ENCODE measurements around the gene LCLAT1. TPM values are rescaled to one million over a fixed set of nuclear protein-coding genes. Genes with fewer than 3 reads are reported as not detected.

Gene LCLAT1
- 9.6 and 10.5 TPM in 2 replicates for total RNA-seq (2014; rRNA removed; shearing (Covaris generic))

GRCh38 chr2:30447149-30448045, at the start of gene LCLAT1:
TSS of gene LCLAT1 (plus strand) at chr2:30447246. CDS start at chr2:30525591, 78,345 bp downstream.
- Histone ChIP-seq H3K27me3 (ENCODE audit: control insufficient read depth, insufficient read depth, low read length) (peaks cover 4% of the 10 kb centered on the region), H3K36me3 (replicated peaks; ENCODE audit: control insufficient read depth, insufficient read depth, low read length) (no peaks in the 10 kb centered on the region), H3K4me3 (ENCODE audit: insufficient read depth, low read depth, low read length) (peak within 1 kb of the TSS; percentile 88)
- peak; percentile 87 for DNase-seq

GRCh38 chr2:30398084-30398873, 48.8 kb upstream of the LCLAT1 start:
- DNase-seq, result no peak
- no peaks in the 10 kb centered on the region for H3K27me3 ChIP-seq (ENCODE audit: control insufficient read depth, insufficient read depth, low read length)
- H3K4me3 ChIP-seq (ENCODE audit: insufficient read depth, low read depth, low read length), result no peak overlapping the region
- no peaks in the 10 kb centered on the region for H3K36me3 ChIP-seq (replicated peaks; ENCODE audit: control insufficient read depth, insufficient read depth, low read length)

- Histone ChIP-seq H3K36me3 (replicated peaks; ENCODE audit: control insufficient read depth, insufficient read depth, low read length) (no peaks in the 10 kb centered on the region), H3K4me3 (ENCODE audit: insufficient read depth, low read depth, low read length) (no peak overlapping the region), H3K27me3 (ENCODE audit: control insufficient read depth, insufficient read depth, low read length) (no peaks in the 10 kb centered on the region)
- no peak for DNase-seq
Observed at GRCh38 chr2:30400151-30400954, 46.7 kb upstream of the LCLAT1 start.

- Histone ChIP-seq H3K27me3 (ENCODE audit: control insufficient read depth, insufficient read depth, low read length) (no peaks in the 10 kb centered on the region; the same call in 1 of the 2 replicates), H3K36me3 (replicated peaks; ENCODE audit: control insufficient read depth, insufficient read depth, low read length) (no peaks in the 10 kb centered on the region), H3K4me3 (ENCODE audit: insufficient read depth, low read depth, low read length) (no peak overlapping the region)
- no peak for DNase-seq
Observed at GRCh38 chr2:30402441-30403182, 44.4 kb upstream of the LCLAT1 start.

GRCh38 chr2:30403592-30404312, 43.3 kb upstream of the LCLAT1 start:
- H3K4me3 ChIP-seq (ENCODE audit: insufficient read depth, low read depth, low read length), result no peak overlapping the region
- no peak for DNase-seq
- no peaks in the 10 kb centered on the region for H3K36me3 ChIP-seq (replicated peaks; ENCODE audit: control insufficient read depth, insufficient read depth, low read length)
- no peaks in the 10 kb centered on the region; the same call in 1 of the 2 replicates for H3K27me3 ChIP-seq (ENCODE audit: control insufficient read depth, insufficient read depth, low read length)

- Histone ChIP-seq H3K4me3 (ENCODE audit: insufficient read depth, low read depth, low read length) (no peak overlapping the region), H3K27me3 (ENCODE audit: control insufficient read depth, insufficient read depth, low read length) (no peaks in the 10 kb centered on the region; the same call in 1 of the 2 replicates), H3K36me3 (replicated peaks; ENCODE audit: control insufficient read depth, insufficient read depth, low read length) (no peaks in the 10 kb centered on the region)
- DNase-seq, result peak; percentile 35
Observed at GRCh38 chr2:30404319-30405259, 42.5 kb upstream of the LCLAT1 start.

- no peak for DNase-seq
- no peaks in the 10 kb centered on the region for H3K36me3 ChIP-seq (replicated peaks; ENCODE audit: control insufficient read depth, insufficient read depth, low read length)
- no peaks in the 10 kb centered on the region; the same call in 1 of the 2 replicates for H3K27me3 ChIP-seq (ENCODE audit: control insufficient read depth, insufficient read depth, low read length)
- H3K4me3 ChIP-seq (ENCODE audit: insufficient read depth, low read depth, low read length), result no peak overlapping the region
Observed at GRCh38 chr2:30405260-30405605, 41.8 kb upstream of the LCLAT1 start.

GRCh38 chr2:30406853-30407252, 40.2 kb upstream of the LCLAT1 start:
- no peak for DNase-seq
- Histone ChIP-seq H3K4me3 (ENCODE audit: insufficient read depth, low read depth, low read length) (no peak overlapping the region), H3K27me3 (ENCODE audit: control insufficient read depth, insufficient read depth, low read length) (no peaks in the 10 kb centered on the region; the same call in 1 of the 2 replicates), H3K36me3 (replicated peaks; ENCODE audit: control insufficient read depth, insufficient read depth, low read length) (no peaks in the 10 kb centered on the region)

- DNase-seq, result no peak
- Histone ChIP-seq H3K27me3 (ENCODE audit: control insufficient read depth, insufficient read depth, low read length) (no peaks in the 10 kb centered on the region; the same call in 1 of the 2 replicates), H3K4me3 (ENCODE audit: insufficient read depth, low read depth, low read length) (no peak overlapping the region), H3K36me3 (replicated peaks; ENCODE audit: control insufficient read depth, insufficient read depth, low read length) (no peaks in the 10 kb centered on the region)
Observed at GRCh38 chr2:30408961-30409387, 38.1 kb upstream of the LCLAT1 start.

- Histone ChIP-seq H3K4me3 (ENCODE audit: insufficient read depth, low read depth, low read length) (no peak overlapping the region), H3K27me3 (ENCODE audit: control insufficient read depth, insufficient read depth, low read length) (no peaks in the 10 kb centered on the region; the same call in 1 of the 2 replicates), H3K36me3 (replicated peaks; ENCODE audit: control insufficient read depth, insufficient read depth, low read length) (no peaks in the 10 kb centered on the region)
- no peak for DNase-seq
Observed at GRCh38 chr2:30410217-30410616, 36.8 kb upstream of the LCLAT1 start.

GRCh38 chr2:30412047-30412683, 34.9 kb upstream of the LCLAT1 start:
- H3K4me3 ChIP-seq (ENCODE audit: insufficient read depth, low read depth, low read length), result no peak overlapping the region
- H3K36me3 ChIP-seq (replicated peaks; ENCODE audit: control insufficient read depth, insufficient read depth, low read length), result no peaks in the 10 kb centered on the region
- no peaks in the 10 kb centered on the region for H3K27me3 ChIP-seq (ENCODE audit: control insufficient read depth, insufficient read depth, low read length)
- DNase-seq, result no peak
